GM21529 (cell line): ENCODE results near the gene GOLGA6L2.
"Not testable (repeated sequence)": the region's sequence is repeated elsewhere in the genome, so short reads cannot be mapped to it uniquely, and the experiment has no call there.

ENCODE experiments used
- ATAC-seq: cut with Tn5 transposase; IDR thresholded peaks from one replicate; pipeline ENCODE4 v1.9.1; 2021; ENCODE audit not compliant: unreplicated experiment

The GOLGA6L2 gene

GRCh38 chr15:23424111-23424904 lies 22.7 kb downstream of the GOLGA6L2 start:
- ATAC-seq: no peak

DNA sequence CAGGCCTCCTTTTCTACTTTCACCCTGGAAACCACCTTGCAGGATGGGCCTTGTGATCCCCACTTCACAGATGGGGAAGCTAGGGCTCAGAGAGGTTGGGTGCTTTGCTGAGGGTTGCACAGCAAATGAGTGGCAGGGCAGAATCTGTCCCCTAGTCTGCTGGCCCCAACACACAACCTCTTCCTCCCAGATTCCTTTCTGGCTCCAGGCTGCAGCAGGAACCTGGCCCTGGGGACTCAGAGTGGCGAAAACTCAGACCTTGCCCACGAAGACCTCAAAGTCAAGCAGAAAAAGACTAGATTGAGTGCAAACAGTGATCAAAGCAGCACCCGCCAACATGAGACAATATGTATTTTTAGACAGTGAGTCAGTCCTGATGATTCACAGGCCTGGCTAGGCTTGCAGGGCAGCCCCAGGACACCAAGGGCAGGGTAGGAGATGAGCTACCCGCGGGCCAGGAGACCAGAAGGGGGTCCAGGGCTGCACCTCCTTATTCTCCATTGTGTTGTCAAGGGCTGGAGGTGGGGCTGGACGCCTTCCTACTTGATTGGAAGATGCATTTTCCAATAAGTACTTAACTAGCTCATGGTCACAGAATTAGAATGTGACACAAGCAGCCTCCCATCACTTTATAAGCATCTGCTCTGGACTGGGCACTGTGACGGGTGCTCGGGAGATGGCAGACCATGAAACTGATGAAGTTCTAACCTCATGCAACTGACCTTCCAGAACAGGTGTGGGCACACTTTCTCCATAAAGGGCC lies 23.9 kb downstream of the GOLGA6L2 start:
- no peak for ATAC-seq

GRCh38 chr15:23422099-23422945 lies 24.7 kb downstream of the GOLGA6L2 start:
- no peak for ATAC-seq

DNA sequence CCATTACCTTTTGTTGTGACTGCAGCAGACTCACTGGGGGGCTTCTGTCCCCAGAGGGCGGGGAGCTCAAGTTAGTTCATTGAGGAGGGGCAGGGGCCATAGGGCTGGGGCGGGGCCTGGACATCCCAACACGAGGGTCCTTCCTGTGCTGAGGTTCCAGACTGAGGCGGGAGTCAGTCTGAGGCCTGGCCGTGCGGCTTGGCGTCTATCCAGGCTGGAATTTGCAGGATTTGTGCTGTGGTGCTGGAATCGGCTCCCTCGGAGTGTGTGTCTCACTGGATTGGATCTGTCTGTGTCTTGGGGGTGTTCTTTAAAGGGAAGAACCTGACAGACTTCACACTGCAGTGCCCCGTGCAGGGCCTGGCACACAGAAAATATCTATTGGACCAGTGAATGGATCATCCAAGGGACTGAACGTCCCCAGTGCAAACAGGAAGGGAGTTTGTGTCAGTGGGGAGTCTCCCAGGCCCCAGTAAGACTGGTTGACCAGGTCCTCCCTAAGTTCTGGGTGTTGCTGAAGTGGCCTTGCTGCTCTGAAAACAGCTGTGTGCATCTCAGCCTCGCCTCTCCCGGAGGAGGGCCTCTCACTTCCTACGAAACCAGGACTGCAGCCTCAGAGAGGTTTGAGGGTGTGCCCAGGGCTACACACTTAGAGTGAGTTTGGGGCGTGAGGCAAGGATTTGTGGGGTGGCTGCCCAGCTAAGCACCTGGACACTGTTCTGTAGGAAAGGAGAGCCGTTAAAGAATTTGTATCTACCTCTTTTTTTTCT lies 26.1 kb downstream of the GOLGA6L2 start:
- peak; percentile 46 for ATAC-seq

DNA sequence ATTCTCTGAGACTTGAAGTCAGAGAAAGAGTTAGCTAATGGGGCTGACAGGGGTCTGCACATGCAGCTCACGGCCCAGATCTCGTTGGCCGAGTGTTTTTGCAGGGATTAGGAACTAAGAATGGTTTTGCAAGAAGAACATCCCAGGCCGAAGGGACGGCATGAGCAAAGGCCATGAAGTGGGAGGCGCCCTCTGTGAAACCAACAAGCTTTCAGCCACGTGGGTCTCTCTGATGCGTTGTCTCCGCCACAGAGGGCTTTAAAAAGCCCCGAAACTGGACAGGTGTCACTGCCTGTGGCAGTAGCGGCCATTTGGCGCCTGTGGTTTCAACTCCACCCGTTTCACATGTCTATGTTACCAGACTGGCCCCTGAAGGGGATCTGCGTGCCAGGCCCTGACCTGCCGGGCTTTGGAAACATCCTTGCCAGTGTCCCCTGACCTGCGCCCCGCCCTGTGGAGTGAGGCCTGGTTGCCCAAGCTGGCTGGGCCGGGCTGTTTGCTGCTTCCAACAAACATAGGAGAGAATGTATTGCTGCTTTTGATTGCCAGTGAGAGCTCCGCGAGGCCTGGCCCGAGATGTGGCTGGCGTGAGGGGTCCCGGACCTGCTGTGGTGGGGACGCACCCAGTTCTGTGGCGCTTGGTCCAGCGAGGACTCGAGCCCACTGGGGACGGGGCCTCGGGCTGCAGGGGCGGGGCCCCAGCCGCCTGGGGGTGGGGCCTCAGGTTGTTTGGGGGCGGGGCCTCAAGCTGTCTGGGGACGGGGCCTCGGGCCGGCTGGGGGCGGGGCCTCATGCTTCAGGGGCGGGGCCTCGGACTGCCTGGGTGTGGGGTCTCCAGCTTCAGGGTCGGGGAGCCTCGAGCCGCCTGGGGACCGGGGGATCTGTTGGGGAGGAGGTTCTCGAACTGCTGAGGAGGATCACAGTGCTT lies 30.4 kb downstream of the GOLGA6L2 start:
- no peak for ATAC-seq

GRCh38 chr15:23415866-23416265 lies 31.2 kb downstream of the GOLGA6L2 start:
- not testable (repeated sequence) for ATAC-seq

- ATAC-seq: no peak
These were observed 31.6 kb downstream of the GOLGA6L2 start for GRCh38 chr15:23415321-23415865.

DNA sequence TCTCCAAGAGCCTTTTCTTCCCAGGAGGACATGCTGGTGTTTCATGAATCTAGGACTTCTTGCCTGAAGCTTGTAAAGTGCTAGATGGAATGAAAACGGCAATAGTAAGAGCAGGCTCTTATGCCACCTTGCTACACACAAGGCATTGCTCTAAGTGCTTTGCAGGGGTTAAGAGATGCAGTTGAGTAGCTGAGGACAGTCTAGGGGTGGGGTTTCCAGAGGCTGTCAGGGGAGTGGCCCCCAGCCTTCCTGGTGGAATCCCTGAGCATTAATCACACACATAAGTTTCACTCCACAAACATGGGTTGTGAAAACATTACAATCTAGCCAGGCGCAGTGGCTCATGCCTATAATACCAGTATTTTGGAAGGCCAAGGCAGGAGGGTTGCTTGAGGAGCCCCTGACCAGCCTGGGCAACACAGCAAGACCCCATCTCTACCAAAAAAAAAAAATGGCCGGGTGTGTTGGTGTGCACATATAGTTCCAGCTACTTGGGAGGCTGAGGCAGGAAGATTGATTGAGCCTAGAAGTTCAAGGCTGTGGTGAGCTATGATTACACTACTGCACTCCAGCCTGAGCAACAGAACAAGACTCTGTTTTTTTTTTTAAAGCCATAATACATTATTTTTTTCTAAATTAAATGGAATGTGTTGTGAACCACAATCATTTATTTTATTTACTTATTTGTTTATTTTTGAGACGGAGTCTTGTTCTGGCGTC lies 34.0 kb downstream of the GOLGA6L2 start:
- ATAC-seq: not testable (repeated sequence)

DNA sequence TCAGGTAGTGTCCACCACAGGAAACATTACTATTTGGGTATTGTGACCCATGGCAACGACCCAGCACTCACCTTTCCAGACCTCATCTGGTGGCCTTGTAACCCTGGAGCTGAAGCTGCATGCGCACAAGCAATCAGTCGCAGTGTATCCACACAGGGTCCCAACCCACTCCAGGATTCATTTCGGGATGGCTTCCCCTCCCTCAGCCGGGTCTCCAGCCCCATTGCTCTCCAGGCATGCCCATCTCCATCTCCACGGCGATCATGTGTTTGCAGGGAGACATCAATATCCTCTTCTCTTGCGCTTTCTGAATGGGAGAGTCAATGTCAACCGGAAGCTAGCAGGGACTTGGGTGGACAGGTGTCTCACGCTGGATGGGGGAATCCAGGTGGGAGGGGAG lies 35.2 kb downstream of the GOLGA6L2 start:
- ATAC-seq: no peak

DNA sequence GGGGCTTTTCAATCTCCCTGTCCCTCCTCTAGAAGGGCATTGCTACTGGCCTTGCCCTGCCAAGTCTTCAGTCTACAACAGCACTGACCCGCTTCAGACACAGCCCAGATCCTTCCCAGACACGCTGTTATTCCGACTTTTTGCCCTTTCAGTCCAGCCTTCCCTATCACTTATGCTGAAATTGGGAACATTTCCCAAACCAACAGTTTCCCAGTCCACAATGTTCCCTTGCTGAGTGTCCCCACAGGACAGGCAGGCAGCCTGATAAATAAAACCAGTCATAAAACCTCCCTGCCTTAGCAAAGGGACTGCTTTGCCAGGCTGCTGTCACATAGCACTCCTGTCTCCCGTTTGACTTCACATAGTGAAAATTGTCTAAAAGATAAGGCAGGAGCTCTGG lies 43.5 kb downstream of the GOLGA6L2 start:
- ATAC-seq: no peak

DNA sequence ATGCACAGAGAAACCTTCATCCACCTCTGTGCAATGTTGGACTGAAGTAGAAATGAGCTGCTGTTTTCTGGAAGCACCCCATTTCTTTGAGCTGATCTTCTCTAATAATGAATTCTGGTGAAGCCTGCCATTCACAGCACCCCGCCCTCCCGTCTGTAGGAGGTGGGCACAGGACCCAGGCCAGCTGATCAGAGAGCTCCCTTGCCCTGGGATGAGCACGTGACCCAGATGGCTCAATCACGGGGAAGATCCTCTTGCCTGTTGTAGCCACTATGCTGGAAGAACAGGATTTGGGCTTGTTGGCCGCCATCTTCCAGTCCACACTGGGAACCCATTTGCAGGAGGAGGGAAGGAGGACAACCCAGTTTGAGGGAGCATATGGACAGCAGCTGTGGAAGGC lies 44.5 kb downstream of the GOLGA6L2 start:
- no peak for ATAC-seq

DNA sequence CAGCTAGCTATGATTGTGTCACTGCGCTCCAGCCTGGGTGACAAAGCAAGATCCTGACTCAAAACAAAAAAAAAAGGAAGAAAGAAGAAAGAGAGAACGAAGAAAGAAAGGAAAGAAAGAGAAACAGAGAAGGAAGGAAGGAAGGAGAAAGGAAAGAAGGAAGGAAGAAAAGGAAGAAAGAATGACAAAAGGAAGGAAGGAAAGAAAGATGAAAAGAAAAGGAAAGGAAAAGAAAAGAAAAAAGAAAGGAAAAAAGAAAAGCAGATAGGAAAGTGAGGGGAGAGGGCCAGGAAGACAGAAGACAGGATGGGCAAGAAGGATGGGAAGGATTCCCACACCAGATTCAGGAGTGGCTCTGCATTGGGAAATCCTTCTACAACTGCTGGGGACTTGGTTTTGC lies 44.9 kb downstream of the GOLGA6L2 start:
- no peak for ATAC-seq

- ATAC-seq: no peak
These were observed 45.4 kb downstream of the GOLGA6L2 start for GRCh38 chr15:23401627-23402026.

GRCh38 chr15:23399207-23399606 lies 47.8 kb downstream of the GOLGA6L2 start:
- not testable (repeated sequence) for ATAC-seq

DNA sequence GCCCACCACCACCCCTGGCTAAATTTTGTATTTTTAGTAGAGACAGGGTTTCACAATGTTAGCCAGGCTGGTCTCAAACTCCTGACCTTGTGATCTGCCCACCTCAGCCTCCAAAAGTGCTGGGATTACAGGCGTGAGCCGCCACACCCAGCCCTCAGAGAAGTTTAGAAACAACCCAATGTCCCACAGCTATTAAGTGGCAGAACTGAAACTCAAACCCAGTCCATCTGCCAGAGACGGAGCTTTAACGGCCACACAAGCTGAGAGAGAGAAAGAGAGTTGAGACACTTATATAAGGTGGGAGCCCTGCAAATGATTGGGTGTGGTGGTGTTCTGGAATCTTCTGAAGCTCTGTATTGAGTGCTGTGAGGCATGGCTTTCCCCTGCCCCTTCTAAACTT lies 48.7 kb downstream of the GOLGA6L2 start:
- not testable (repeated sequence) for ATAC-seq

DNA sequence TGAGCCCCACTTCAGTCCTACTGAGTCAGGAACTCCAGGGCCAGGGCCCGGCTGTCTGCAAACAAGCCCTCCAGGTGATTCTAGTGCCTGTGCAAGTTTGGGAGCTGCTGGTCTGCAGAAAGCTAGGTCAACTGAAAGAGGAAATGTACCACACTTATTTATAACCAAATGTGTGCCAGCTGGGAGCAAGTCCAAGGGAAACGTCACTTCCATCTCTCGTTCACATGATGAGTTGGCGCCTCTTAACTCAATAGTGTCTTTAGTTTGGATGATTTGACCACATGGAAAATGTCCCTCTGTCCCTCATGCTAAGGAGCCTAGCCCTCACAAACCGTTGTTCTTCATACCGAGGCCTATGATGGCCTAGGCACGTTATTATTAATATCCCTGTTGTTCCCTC lies 49.3 kb downstream of the GOLGA6L2 start:
- no peak for ATAC-seq

DNA sequence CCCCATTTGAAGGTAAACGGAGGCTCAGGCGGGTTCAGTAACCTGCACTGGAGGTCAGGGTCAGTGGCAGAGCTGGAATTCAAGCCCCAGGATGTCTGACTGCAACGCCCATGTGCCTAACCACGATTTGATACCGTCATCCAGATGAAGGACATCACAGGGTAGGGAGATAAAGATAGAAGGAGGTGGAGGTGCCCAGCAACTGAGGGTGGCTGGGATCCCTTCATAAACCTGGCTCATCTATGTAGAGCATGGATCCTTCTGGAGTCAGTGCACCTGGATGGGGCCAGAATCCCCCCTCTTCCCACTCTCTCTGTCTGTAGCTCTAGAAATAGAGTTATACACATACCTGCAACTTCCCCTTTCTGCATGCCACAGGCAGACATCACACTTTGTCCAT lies 51.2 kb downstream of the GOLGA6L2 start:
- no peak for ATAC-seq

- ATAC-seq: no peak
These were observed 51.9 kb downstream of the GOLGA6L2 start for GRCh38 chr15:23395030-23395692.
